HG03558 (cell line): ENCODE results near the gene RUNX1.

ENCODE experiments used
- ATAC-seq: cut with Tn5 transposase; IDR thresholded peaks from one replicate; pipeline ENCODE4 v1.9.1; 2021; ENCODE audit warnings: moderate number of reproducible peaks; ENCODE audit not compliant: unreplicated experiment; ENCODE audit errors: extremely low read depth

Gene RUNX1

GRCh38 chr21:34889676-34890469 lies 159.2 kb downstream of the RUNX1 start:
- no peak for ATAC-seq

- ATAC-seq = no peak
Measured at GRCh38 chr21:34889320-34889675, 159.8 kb downstream of the RUNX1 start.

DNA sequence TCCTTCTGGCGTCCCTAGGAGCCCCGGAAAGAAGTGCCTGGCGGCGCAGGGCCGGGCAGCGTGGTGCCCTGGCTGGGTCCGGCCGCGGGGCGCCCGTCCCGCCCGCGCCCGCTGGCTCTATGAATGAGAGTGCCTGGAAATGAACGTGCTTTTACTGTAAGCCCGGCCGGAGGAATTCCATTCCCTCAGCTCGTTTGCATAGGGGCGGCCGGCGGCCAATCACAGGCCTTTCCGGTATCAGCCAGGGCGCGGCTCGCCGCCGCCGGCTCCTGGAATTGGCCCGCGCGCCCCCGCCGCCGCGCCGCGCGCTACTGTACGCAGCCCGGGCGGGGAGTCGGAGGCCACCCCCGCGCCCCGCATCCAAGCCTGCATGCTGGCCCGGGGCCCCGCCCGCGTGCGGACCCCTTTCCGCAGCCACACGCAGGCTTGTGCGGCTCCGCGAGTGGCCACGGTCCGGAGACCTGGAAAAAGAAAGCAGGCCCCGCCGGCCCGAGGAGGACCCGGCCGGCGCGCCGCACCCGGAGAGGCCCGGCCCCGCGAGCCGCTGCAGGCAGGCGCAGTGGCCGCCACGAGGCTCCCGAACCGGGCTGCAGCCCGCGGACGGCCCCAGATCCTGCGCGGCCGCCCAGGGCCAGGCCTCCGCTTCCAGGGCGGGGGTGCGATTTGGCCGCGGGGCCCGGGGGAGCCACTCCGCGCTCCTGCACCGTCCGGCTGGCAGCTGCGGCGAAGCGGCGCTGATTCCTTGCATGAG lies 160.4 kb downstream of the RUNX1 start:
- ATAC-seq = peak; percentile 29

GRCh38 chr21:34887725-34888568 lies 161.2 kb downstream of the RUNX1 start:
- ATAC-seq = no peak

DNA sequence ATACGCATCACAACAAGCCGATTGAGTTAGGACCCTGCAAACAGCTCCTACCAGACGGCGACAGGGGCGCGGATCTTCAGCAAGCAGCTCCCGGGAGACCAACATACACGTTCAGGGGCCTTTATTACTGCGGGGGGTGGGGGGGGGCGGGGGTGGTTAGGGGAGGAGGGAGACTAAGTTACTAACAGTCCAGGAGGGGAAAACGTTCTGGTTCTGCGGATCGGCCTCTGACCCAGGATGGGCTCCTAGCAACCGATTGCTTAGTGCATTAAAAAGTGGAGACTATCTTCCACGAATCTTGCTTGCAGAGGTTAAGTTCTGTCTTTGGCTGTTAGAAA lies 162.0 kb downstream of the RUNX1 start:
- no peak for ATAC-seq

DNA sequence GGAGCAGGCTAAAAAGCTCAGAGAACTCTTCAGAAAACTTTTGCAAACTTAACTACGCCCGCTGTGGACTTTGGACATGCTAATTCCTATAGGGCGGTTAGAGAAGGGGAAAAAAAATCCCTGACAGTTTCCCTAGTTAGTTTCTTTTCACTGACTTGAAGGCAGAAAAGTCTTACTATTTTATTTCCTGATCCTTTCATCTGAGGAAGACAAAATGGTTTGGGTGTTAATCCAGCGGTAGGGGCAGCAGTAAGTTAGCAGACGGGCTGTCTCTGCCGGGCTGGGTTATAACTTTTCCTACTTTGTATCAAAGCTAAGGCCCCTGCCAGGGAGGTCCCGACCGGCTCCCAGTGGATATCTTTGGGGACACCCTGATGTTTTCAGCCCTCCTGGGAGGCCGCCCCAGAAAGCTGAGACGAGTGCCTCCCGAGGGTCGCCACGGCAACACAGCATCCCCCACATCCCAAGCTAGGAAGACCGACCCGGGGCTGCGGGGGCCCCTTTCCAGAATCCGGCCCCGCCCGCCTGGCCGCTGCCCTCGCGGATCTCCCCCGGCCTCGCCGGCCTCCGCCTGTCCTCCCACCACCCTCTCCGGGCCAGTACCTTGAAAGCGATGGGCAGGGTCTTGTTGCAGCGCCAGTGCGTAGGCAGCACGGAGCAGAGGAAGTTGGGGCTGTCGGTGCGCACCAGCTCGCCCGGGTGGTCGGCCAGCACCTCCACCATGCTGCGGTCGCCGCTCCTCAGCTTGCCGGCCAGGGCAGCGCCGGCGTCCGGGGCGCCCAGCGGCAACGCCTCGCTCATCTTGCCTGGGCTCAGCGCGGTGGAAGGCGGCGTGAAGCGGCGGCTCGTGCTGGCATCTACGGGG lies 162.6 kb downstream of the RUNX1 start:
- no peak for ATAC-seq

- no peak for ATAC-seq
Measured at GRCh38 chr21:34885626-34886239, 163.4 kb downstream of the RUNX1 start.

- ATAC-seq = no peak
Measured at GRCh38 chr21:34885125-34885524, 164.0 kb downstream of the RUNX1 start.

DNA sequence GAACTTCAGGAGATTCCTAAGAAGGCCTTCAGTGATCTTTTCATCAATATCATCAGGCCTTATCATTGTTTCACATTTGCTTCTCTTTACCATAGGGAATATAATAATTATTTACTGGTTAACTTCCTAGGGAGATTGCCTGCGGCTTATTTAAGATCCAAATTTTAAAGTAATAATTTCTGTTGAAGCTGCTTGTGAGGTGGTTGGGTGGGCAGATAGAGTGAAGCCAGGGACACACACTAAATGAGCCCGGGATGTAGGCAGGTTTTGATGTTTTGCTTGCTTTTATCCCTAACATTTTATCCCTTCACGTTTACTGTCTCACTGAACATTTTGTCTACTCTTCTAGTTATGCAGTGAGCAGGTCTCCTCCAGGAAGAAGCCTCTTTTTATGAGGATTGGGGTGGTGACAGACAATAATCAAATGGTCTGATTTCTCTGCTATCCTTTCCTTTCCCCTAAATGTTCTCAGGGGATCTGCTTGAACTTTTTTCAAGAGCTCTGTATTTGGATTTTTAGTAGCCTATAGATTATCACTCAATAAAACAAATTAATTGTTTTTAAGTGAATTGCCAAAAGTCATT lies 164.7 kb downstream of the RUNX1 start:
- no peak for ATAC-seq

DNA sequence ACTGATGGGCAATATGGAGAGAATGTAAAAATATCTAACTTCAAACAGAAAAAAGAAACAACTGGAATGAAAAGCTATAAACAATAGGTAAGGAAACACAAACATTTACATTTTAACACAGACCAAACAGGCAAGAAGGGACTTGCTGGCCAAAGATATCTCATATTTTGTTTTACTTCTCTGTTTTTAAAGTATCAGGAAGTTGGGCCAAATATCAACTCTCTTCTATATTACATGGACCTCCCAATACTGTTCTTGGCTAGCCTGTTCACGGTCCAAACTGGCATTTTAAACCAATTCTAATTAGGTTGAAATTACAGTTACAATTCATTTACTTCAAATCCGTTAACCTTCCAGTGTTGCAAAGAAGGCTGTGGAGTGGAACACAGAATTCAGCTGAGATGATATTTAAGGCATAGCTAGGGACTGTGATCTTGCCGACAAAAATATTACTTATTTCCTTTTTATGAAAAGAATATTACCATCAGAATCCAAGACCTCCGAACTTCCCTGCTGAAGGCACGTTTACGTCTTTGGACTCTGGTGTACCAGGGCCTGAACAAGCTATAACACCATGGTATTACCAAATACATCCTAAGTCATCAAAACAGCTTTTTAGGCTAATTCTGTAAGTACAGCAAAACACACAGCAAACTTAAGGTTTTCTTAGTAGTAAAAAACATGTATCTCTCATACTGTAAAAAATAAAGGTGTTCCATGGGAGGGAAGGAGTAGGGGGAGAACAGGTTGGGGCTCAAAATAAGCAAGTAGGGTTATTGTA lies 165.4 kb downstream of the RUNX1 start:
- no peak for ATAC-seq

GRCh38 chr21:34882719-34883131 lies 166.4 kb downstream of the RUNX1 start:
- ATAC-seq = no peak

DNA sequence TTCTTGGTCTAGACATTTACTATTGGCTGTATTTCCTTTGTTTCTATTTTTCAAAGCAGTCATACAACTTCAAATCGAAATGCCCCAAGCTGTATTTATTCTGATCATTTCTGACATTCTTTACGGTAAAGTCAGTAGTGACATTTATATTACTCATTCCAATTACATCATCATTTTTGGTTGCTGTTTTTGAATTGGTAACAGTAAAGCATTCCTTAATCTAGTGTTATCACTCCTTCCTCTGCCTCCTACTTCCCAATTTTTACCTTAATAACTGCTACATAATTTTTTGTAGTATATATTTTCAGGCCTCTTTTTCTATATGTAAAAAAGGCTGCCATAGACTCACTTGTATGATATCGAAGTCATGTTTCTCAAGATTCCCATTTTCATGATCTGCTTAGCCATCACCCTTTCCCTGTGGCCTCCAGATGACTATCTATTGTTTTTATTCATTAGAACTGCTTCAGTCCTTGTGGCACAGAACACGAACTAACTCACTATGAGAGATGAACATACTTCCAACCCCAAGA lies 167.2 kb downstream of the RUNX1 start:
- ATAC-seq = no peak

- ATAC-seq = no peak
Measured at GRCh38 chr21:34881421-34881820, 167.7 kb downstream of the RUNX1 start.

GRCh38 chr21:34880401-34880800 lies 168.7 kb downstream of the RUNX1 start:
- no peak for ATAC-seq

GRCh38 chr21:34878940-34879339 lies 170.2 kb downstream of the RUNX1 start:
- no peak for ATAC-seq

DNA sequence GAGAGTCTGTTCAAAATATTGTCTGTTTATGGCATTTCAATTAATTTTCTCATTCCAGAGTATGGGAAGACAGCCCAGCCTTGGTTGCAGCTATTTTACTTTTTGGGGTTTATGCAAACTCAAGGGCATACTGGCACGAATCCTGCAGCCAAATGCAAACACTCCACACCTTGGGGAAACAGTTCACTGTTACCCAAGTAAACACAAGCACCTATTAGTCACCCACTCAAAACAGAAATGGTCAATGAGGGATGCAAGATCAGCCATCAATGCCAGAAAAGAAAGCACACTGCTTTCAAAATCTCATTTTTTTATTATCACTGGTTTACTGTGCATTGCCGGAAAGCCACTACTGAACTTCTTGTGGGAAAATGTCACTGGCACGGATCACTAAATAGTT lies 170.6 kb downstream of the RUNX1 start:
- ATAC-seq = no peak

- no peak for ATAC-seq
Measured at GRCh38 chr21:34877485-34878128, 171.5 kb downstream of the RUNX1 start.

DNA sequence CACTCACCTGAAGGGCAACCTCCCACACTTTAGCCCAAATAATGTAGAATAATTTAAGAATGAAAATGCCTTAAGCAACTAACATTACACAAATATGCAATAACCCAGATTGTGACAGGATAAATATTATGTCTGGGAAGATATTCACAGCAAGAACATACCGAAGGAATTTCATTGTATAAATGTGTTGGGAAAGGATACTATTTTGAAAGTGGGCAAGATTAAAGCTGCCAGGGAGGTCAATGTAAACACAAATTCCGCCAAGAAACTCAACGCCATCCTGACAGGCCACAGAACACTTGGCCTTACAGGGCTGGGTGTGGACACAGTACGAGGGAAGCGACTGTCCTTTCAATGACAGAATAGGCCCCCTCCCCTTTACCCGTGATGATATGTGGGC lies 173.3 kb downstream of the RUNX1 start:
- no peak for ATAC-seq
